ENCODE results near the gene PDXK.

DNA sequence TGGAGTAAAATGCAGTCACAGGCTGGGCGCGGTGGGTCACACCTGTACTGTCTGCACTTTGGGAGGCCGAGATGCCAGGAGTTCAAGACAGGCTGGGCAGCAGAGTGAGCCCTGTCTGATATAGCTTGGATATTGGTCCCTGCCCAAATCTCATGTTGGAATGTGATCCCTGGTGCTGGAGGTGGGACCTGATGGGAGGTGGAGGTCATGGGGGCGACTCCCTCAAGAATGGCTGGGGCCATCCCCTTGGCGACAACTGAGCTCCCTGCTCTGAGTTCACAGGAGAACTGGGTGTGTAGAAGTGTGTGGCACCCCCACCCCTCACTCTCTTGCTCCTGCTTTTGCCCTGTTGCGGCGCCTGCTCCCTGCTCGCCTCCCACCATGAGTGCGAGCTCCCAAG, 11.5 kb upstream of the PDXK start:
- no peak for TF ChIP-seq EZH2 (IDR thresholded peaks at IDR 0.05; ENCODE audit: low read length)
- TF ChIP-seq, protein P1, sequence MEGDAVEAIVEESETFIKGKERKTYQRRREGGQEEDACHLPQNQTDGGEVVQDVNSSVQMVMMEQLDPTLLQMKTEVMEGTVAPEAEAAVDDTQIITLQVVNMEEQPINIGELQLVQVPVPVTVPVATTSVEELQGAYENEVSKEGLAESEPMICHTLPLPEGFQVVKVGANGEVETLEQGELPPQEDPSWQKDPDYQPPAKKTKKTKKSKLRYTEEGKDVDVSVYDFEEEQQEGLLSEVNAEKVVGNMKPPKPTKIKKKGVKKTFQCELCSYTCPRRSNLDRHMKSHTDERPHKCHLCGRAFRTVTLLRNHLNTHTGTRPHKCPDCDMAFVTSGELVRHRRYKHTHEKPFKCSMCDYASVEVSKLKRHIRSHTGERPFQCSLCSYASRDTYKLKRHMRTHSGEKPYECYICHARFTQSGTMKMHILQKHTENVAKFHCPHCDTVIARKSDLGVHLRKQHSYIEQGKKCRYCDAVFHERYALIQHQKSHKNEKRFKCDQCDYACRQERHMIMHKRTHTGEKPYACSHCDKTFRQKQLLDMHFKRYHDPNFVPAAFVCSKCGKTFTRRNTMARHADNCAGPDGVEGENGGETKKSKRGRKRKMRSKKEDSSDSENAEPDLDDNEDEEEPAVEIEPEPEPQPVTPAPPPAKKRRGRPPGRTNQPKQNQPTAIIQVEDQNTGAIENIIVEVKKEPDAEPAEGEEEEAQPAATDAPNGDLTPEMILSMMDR (optimal IDR thresholded peaks at IDR 0.05 in 1 of 3, IDR thresholded peaks at IDR 0.05 in 1 of 3, conservative IDR thresholded peaks at IDR 0.05 in 1 of 3; ENCODE audit: extremely low read depth in 1 of 3, insufficient read depth in 2 of 3, low read length in 3 of 3): no peak
